SK-MEL-5 (cell line): ENCODE measurements around the gene TPCN2. TPM values are rescaled to one million over a fixed set of nuclear protein-coding genes. Genes with fewer than 3 reads are reported as not detected.
"Not testable (repeated sequence)": the region's sequence is repeated elsewhere in the genome, so short reads cannot be mapped to it uniquely, and the experiment has no call there.

Experiments
- DNase-seq: peaks from one replicate; pipeline ENCODE4 v3.0.0-alpha.2; 2016; ENCODE audit warnings: low read depth, low spot score
- in situ Hi-C: cut with HindIII; loops from 2 replicates; pipeline ENCODE4 v1.10.0; 2016; ENCODE audit warnings: low sequenced_read_pairs, high pct_unique_total_duplicates, low pct_unique_long_range_greater_than_20kb
- total RNA-seq: library from RNA; depleted of rRNA; stranded (reverse); fragments of >200 nt; shearing (Covaris generic); gene quantifications from 2 replicates; pipeline ENCODE4 v1.2.3, GENCODE V29; 2014

Gene TPCN2
- total RNA-seq, 1 experiment from 2014 or later, result 24.7 TPM

DNA sequence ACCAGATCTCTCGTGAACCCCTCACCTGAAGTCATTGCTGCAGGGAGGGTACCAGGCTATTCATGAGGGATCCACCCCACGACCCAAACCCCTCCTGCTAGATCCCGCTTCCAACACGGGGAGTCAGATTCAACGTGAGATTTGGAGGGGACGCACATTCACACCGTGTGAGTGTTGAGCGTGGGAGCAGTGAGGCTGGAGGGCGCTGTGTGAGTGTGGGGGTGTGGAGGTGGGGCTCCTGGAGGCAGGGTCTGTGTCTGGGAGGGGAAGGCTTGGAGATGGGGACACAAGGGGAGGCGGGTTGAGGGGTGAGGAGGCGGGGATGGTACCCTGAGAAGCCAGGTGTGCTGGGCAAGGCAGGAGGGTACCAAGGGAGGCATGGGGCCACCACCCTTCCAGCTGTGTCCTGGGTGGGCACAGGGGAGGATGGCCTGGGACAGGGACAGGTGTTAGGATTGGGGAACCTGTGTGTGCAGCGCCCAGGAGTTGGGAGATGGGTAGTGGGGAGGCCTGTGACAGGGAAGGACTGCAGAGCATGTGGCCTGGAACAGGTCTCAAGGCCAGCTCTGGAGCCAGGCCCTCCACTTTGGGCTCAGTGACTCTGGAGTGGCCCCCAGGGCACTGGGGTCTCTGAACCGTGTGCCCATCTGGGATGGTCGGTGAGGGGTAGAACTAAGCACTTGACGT lies 13.6 kb downstream of the TPCN2 start:
- DNase-seq, result no peak
- in situ Hi-C loops, result no loop called here

DNA sequence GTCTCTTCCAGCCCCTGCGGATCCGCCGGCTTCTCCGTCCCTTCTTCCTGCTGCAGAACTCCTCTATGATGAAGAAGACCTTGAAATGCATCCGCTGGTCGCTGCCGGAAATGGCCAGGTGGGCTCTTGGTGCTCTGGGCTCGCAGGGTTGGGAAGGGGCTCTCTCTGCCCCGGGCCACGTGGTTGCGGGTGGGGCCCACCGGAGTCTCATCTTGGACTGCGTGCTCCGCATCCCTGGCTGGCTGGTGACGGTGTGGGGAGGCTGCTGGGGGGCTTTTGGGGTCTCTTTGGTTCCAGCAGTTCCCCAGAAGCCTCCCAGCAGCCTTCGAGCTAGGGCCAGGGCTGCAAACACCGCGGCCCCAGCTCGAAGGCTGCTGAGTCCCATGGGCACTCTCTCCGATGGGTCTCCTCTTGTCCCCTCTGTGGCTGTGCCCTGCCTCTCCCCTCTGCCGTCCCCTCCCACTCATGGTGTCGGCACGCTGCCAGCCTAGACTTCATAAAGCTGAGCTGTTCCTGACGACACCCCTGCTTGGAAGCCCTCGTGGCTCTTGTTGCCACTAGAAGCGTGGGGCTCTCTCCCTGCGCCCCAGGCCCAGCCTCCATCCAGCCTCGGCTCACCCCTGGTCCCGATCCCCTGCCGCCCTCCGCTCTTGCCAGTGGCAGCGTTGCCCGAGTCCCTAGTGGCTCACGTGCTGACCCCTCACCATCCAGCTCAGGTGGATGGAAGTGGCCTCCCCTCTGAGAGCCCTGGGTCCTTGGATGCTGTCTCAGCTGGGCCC lies 14.3 kb downstream of the TPCN2 start:
- in situ Hi-C loops, result no loop called here
- no peak for DNase-seq

DNA sequence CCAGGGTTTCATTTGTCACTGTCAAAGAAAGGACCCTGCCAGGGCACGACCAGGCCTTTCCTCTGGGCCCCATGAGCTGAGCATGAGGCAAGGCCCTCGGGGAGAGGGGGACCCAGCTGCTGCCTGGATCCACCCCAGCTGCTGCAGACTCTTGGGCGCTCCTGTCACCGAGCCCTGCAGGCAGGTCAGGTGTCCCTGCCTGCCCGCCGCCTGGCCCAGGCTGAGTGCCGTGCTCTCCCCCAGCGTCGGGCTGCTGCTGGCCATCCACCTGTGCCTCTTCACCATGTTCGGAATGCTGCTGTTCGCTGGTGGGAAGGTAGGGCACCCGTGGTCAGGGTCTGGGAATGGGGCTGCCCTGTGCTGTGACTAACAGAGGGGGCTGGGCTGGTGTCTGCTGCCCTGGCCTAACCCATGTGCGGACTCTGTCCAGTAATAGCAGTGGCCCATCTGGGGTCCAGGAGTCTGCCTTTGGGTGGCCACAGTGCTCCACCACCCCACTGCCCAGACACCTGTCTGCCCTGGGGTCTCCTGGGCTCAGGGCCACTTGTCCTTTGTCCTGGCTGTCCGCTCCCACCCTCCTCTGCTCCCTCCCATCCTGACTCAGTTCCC lies 15.0 kb downstream of the TPCN2 start:
- DNase-seq, result no peak
- in situ Hi-C loops, result no loop called here

DNA sequence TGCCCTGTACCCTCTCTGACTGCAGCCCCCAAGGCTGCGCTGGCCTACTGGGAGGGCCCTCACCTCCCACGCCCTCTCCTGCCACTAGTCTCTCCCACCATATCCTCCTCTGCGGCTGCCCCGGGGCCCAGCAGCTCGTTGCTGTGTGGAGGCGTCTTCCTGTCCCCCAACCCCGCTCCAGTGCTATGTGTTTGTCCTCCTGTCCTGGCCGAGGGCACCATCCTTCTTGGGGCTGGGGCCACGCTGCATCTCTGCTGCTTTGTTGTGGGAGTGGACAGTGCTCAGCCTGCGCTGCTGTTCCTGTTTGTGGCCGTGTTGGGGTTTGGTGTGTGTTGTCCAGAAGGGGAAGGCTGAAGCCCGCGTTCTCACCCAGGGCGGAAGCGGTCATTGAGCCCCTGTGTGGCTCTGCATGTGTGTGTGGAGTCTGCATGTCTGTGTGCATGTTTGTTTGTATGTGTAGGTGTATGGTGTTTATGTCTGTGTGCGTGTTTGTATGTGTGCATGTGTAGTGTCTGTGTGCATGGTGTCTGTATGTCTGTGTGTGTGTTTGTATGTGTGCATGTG lies 15.7 kb downstream of the TPCN2 start:
- in situ Hi-C loops, result no loop called here
- DNase-seq, result no peak

DNA sequence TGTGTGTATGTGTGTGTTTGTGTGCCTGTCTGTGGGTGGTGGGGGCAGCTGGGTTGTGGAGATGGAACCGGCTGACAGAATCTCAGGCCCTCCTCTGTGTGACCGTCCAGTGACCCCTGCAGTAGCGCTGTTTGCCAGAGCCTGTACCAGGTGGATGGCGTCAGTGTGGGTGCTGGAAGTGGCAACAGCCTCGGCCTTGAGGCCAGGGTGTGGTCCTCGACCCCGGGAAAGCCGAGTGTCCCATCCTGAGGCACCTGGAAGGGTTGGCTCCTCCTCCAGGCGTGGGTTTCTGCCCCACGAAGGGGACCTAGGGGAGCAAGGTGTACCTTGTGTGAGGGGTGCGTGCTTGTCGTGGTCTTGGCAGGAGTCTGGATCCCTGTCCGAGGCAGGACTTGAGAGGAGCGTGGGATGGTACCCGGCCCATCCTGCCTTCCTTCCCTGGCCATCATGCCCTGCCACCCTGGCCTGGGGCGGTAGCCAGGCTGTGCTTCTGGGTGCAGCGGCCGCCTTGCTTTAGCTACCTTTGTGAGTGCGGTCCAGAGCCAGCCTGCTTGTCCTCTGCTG lies 16.5 kb downstream of the TPCN2 start:
- DNase-seq, result no peak
- in situ Hi-C loops, result no loop called here

DNA sequence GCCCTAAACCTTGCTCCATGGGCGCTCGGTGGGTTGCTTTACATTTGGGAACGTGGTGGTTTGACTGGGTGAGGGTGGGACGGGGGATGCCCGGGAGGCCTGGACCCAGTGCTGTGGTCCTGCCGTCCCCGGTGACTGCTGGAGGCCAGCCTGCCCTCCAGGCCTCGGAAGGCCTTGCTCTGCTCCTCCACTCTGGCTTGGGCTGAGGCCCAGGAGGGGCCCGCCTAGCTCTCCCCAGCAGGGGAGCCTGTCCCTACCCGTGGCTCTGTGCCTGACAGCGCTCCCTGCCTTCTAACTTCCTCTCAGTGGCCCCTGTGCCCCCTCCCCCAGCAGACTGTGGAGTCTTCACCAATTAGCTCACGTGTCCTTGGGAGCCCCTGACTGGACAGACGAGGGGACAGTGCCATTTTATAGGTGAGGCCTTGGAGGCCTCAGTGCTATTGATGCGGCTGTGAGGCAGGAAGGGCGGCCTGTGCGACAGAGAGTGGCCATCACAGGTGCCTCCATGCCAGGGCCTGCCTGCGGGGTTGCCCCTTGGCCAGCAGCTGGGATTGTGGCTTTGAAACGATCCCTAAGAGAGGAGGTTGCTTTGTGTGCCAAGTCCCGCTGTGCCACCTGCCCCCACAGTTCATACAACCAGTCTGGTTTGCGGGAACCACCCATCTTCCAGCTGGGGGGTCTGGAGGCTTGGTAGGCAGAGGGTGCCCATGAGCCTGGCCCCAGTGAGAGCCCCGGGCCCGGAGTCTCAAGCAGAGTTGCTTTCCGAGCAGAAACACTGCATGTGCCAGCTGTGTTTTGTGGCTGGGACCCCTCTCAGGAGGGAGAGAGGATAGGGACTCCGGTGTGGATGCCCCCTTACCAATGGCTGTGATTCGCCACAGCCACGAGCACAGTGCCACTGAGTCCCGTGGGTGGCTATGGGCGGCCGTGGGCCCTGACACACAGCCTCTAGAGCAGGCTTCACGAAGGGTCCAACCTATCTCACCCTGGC lies 17.7 kb downstream of the TPCN2 start:
- in situ Hi-C loops, result no loop called here
- DNase-seq, result no peak

DNA sequence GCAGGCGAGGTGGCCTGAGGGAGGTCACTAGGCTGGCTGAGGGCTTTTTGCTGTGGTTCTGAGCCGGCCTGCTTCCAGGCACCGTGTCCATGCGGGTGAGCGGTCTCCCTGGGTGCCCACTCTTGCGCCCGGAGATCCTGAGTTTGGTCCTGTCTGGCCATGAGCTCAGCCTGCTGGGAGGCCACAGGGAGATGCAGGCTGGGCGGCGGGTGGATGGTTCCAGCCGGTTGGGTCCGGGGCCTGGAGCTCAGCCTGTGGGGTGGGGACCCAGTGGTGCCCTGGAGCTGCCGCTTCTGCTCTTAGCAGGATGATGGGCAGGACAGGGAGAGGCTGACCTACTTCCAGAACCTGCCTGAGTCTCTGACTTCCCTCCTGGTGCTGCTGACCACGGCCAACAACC lies 18.5 kb downstream of the TPCN2 start:
- DNase-seq, result no peak
- in situ Hi-C loops, result no loop called here

DNA sequence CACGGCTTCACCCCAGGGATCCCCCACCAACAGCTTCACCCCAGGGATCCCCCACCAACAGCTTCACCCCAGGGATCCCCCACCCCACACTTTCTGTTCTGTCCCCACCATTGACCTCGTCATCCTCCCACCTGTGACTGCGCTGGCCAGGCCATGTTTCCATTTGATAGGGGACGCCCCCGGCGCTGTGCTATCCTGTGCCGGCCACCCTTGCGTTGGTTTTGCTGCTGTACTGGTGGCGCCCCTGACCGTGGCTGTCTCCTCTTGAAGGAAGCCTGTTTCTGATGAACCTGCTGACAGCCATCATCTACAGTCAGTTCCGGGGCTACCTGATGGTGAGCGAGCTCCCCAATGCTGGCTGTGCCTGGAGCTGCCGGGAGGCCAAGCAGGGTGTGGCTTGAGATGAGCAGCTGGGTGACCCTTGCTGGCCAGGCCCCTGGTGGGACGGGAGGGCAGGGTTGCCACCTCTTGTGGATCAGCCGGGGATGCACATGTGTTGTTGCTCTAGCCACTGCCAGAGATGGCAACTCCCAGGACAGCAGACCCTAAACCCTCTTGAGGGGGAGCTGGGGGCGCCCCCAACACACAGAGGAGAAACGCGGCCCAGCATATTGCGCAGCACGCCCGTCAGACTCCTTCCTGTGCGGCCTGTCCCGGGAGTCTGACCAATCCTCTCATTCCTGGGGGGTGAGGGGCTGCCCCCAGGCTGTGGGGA lies 22.5 kb downstream of the TPCN2 start:
- in situ Hi-C loops, result no loop called here
- DNase-seq, result no peak

DNA sequence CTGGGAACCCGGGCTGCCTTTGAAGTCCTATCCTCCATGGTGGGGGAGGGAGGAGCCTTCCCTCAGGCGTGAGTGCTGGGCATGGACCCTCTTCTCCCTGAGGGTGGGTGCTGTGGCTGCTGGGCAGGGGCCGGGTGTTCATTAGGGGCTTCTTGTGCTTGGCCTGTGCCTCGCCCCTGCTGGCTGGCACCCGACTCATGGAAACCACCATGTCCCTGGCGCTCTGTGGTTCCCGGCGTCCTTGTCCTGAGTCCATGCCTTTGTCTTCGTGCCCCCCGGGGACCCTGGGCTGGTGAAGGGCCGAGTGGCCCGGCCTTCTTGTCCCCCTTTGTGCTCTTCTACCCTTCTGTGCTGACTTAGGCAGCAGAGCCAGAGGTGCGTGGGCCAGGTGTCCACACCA lies 23.2 kb downstream of the TPCN2 start:
- in situ Hi-C loops, result no loop called here
- DNase-seq, result no peak

DNA sequence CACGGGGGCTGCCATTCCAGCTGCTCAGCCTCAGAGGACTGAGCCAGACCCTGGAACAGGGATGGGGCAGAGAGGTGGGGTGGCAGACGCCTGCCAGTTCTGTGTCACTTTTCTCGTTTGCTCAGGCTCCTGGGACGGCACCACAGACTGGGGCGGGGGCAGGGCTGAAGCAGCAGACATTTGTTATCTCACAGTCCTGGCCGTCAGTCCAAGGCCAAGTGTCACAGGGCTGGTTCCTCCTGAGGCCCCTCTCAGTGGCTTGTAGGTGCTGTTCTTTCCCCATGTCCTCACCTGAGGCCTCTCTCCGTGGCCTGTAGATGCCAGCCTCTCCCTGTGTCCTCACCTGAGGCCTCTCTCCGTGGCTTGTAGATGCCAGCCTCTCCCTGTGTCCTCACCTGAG lies 24.7 kb downstream of the TPCN2 start:
- in situ Hi-C loops, result no loop called here
- DNase-seq, result no peak

DNA sequence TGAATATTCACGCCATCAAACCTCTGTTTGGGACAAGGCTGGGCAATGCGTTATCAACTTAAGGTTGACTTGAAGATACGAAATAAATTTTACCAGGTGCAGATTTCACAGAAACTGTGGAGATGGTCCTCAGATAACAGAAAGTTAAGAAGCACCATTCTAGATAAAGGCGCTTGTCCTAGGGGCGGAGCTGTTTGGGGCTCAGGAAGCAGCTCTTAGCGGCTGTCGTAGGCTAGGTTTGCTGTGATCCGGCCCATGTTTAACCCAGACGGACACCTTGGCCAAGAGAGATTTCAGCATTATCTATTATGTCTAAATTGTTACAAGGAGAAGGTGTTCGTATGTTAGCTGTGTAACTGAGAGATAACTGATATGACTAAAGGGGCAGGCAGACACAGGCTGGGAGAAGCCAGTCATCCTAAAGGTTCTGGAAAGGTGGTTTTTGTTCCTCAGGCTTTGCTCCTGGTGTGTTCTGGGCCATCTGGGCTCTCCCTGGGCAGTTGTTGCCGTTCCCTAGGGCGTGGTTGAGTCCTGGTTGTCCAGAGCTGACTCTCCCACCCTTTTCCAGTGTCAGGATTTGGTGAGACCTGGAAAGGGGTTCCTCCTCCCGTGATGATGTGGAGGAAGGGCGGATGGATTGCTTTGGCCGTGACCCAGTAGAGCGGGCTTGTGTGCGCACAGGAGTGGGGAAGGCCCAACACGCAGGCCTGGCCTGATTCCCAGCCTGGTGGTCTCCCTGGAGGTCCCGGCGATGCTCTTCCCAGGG lies 25.8 kb downstream of the TPCN2 start:
- DNase-seq, result no peak
- in situ Hi-C loops, result no loop called here

DNA sequence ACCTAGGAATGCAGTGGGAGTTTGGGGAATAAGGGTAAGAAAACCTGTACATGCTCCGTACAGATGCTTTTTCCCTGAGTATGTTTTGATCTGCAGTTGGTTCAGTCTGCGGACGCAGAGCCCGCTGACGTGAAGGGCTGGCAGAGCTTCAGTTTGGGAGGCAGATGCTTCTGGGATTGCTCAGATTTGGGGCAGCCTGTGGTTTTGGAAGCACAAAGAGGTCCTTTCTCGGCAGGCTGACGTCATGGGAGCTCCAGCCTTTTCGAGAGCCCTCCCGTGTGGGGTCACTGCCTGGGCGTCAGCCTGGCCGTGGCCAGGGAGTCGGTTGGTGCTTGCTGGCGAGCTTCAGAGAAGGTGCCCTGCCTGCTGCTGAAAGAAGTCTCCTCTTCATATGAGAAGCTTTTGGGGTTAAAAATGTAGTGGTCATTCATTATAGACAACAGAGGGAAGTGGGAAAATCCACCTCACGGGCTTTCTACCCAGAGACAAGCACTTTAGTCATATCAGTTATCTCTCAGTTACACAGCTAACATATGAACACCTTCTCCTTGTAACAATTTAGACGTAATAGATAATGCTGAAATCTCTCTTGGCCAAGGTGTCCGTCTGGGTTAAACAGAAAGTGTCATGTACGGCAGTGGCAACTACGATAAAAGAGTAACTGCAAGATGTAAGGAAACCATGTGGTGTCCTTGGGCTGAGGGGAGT lies 26.8 kb downstream of the TPCN2 start:
- DNase-seq, result peak; percentile 100
- in situ Hi-C loops, result no loop called here

DNA sequence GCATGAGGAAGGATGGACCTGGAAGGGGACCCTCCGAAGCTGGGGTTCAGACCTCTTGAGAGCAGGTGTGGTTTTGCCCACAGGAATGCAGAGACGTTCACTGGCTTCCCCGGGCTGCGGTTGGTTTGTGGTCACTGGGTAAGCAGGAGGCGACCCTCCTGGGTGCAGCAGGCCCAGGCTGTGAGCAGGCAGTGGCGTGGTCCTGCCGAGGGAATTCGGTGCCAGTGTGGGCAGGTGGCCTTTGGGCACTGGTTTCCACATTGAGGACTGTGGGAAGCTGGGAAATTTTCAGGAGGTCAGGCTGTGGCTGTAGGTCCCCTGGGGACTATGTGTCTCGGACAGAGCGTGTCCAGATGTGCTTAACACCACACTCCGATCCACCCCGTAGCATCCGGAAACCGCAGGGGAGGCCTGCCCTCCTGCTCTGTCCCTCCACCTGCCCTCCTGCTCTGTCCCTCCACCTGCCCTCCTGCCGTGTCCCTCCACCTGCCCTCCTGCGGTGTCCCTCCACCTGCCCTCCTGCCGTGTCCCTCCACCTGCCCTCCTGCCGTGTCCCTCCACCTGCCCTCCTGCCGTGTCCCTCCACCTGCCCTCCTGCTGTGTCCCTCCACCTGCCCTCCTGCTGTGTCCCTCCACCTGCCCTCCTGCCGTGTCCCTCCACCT lies 27.5 kb downstream of the TPCN2 start:
- no peak for DNase-seq
- in situ Hi-C loops, result no loop called here

DNA sequence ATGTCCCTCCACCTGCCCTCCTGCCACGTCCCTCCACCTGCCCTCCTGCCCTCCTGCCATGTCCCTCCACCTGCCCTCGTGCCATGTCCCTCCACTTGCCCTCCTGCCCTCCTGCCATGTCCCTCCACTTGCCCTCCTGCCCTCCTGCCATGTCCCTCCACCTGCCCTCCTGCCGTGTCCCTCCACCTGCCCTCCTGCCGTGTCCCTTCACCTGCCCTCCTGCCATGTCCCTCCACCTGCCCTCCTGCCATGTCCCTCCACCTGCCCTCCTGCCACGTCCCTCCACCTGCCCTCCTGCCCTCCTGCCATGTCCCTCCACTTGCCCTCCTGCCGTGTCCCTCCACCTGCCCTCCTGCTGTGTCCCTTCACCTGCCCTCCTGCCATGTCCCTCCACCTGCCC lies 28.2 kb downstream of the TPCN2 start:
- in situ Hi-C loops, DNase-seq: not testable (repeated sequence)

DNA sequence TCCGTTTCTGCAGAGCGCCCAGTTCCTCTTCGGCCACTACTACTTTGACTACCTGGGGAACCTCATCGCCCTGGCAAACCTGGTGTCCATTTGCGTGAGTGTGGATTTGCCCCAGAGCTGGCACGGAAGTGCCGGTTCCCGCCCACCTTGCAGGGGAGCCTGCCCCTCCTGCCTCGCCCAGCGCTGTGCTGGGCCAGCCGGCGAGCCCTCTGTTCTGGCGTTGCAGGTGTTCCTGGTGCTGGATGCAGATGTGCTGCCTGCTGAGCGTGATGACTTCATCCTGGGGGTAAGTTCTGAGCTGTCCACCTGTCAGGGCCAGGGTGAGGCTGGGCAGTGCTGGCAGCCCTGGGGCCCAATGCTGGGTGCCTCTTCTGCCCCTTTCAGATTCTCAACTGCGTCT lies 29.8 kb downstream of the TPCN2 start:
- in situ Hi-C loops, result no loop called here
- DNase-seq, result no peak
